PFSK-1 (cell line): ENCODE measurements around the gene ITPRIPL1.

Experiments used
- FOXP2 ChIP-seq: optimal IDR thresholded peaks from 2 replicates; pipeline ENCODE3; 2011; ENCODE audit warnings: borderline replicate concordance, control low read depth, inconsistent platforms; ENCODE audit not compliant: insufficient read depth; ENCODE audit errors: extremely low read length, extremely low read depth
- POLR2AphosphoS5 ChIP-seq: IDR thresholded peaks from 2 replicates; pipeline ENCODE4 v1.6.1; 2012; ENCODE audit warnings: low read depth, mild to moderate bottlenecking, control low read depth, low read length, moderate library complexity
- REST ChIP-seq, 2 experiments: IDR thresholded peaks; 2 replicates each; pipeline versions ENCODE4 v1.6.1 to v1.8.0; 2011 to 2012; ENCODE audit warnings: low read depth in 2 of 2, low read length in 2 of 2, control low read depth in 1 of 2, inconsistent platforms in 1 of 2, mild to moderate bottlenecking in 1 of 2, moderate library complexity in 1 of 2; ENCODE audit not compliant: insufficient read depth in 1 of 2
- SIN3A ChIP-seq: IDR thresholded peaks from 2 replicates; pipeline ENCODE4 v1.6.1; 2012; ENCODE audit warnings: mild to moderate bottlenecking, low read length, moderate library complexity, borderline replicate concordance; ENCODE audit not compliant: insufficient read depth
- TAF1 ChIP-seq: IDR thresholded peaks from 2 replicates; pipeline ENCODE4 v1.6.1; 2012; ENCODE audit warnings: low read length, control low read depth, borderline replicate concordance; ENCODE audit not compliant: insufficient read depth

Gene ITPRIPL1

GRCh38 chr2:96305979-96306308 is 19.2 kb upstream of the ITPRIPL1 start:
- TF ChIP-seq POLR2AphosphoS5 (no peak), SIN3A (no peak), TAF1 (no peak), FOXP2 (no peak), REST (IDR thresholded peaks at IDR 0.05; ENCODE audit: insufficient read depth in 1 of 2, low read depth in 2 of 2, low read length in 2 of 2) (no peak)

- TF ChIP-seq FOXP2: no peak
- TF ChIP-seq REST (IDR thresholded peaks at IDR 0.05; ENCODE audit: insufficient read depth in 1 of 2, low read depth in 2 of 2, low read length in 2 of 2): no peak
- TF ChIP-seq SIN3A: no peak
- no peak for TF ChIP-seq TAF1
- TF ChIP-seq POLR2AphosphoS5: no peak
These were observed 18.7 kb upstream of the ITPRIPL1 start for GRCh38 chr2:96306370-96306769.

DNA sequence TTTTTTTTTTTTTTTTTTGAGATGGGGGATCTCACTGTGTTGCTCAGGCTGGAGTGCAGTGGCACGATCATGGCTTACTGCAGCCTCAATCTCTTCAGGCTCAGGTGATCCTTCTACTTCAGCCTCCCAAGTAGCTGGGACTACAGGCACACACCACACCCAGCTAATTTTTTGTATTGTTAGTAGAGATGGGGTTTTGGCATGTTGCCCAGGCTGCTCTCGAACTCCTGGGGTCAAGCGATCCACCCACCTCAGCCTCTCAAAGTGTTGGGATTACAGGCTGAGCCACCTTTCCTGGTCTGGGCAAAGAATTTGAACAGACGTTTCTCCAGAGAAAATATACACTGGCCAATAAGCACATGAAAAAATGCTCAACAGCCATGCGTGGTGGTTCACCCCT is 16.9 kb upstream of the ITPRIPL1 start:
- TF ChIP-seq FOXP2 (no peak), SIN3A (no peak), REST (IDR thresholded peaks at IDR 0.05; ENCODE audit: insufficient read depth in 1 of 2, low read depth in 2 of 2, low read length in 2 of 2) (no peak), TAF1 (no peak), POLR2AphosphoS5 (no peak)

DNA sequence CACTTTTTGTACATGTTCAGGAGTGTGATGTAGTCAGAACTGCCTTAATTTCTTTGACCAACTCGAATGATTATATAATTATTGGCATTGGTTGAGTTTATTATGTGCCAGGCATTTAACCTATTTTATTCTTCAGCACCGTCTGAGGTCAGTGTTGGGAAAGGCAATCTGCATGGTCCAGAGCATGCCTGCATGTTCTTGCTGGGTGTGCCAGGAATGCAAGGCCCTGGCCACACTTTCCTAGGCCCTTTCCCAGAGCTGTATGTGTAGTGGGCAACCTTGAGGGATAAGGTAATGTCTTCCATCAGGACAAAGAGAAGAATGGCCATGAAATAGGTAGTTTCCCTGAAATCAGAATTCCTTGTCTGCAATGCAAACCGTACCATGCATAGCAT is 10.1 kb upstream of the ITPRIPL1 start:
- no peak for TF ChIP-seq POLR2AphosphoS5
- no peak for TF ChIP-seq SIN3A
- TF ChIP-seq REST (IDR thresholded peaks at IDR 0.05; ENCODE audit: insufficient read depth in 1 of 2, low read depth in 2 of 2, low read length in 2 of 2): no peak
- TF ChIP-seq TAF1: no peak
- no peak for TF ChIP-seq FOXP2

GRCh38 chr2:96315400-96316071 is 9.6 kb upstream of the ITPRIPL1 start:
- TF ChIP-seq FOXP2 (peak; percentile 10), TAF1 (no peak)
